HepG2 (cell line): ENCODE measurements around the gene PPP4R3A. TPM values are rescaled to one million over a fixed set of nuclear protein-coding genes. Genes with fewer than 3 reads are reported as not detected.

Experiments used
- ATF7 ChIP-seq, 2 experiments: fragments of 450-650 bp in 1 of 2; sonication (generic) in 1 of 2; formaldehyde crosslinking in 1 of 2; IDR thresholded peaks; 2 replicates each; pipeline versions ENCODE4 v1.4.0 to v1.6.1; 2016 to 2020; ENCODE audit warnings: antibody characterized with exemption in 1 of 2, mild to moderate bottlenecking in 1 of 2, missing genetic modification reagents in 1 of 2
- EED ChIP-seq: sonication (generic); formaldehyde crosslinking; IDR thresholded peaks from 2 replicates; pipeline ENCODE4 v1.5.0; 2020; ENCODE audit warnings: mild to moderate bottlenecking, missing genetic modification reagents
- FOXM1 ChIP-seq: sonication (generic); formaldehyde crosslinking; IDR thresholded peaks from 2 replicates; pipeline ENCODE4 v1.5.0; 2020; ENCODE audit warnings: missing genetic modification reagents
- HNRNPH1 ChIP-seq: fragments of 200-400 bp; formaldehyde crosslinking; optimal IDR thresholded peaks from 2 replicates; pipeline ENCODE3; 2017; ENCODE audit warnings: mild to moderate bottlenecking, low read depth, low read length
- HNRNPK ChIP-seq: fragments of 200-400 bp; formaldehyde crosslinking; IDR thresholded peaks from 2 replicates; pipeline ENCODE4 v1.6.1; 2018; ENCODE audit warnings: low read length, low read depth, moderate library complexity, mild to moderate bottlenecking; ENCODE audit not compliant: poor library complexity, severe bottlenecking
- HOXA9 ChIP-seq: sonication (generic); formaldehyde crosslinking; IDR thresholded peaks from 2 replicates; pipeline ENCODE4 v1.8.1; 2022; ENCODE audit warnings: missing genetic modification reagents, mild to moderate bottlenecking, moderate library complexity, borderline replicate concordance
- MAZ ChIP-seq, 2 experiments: sonication (generic) in 1 of 2; formaldehyde crosslinking in 1 of 2; IDR thresholded peaks; 2 replicates each; pipeline versions ENCODE4 v1.5.0 to v1.6.1; 2012 to 2020; ENCODE audit warnings: low read depth in 2 of 2, mild to moderate bottlenecking in 2 of 2, borderline replicate concordance in 1 of 2, improper control_type of control experiment in 1 of 2, low read length in 1 of 2, missing genetic modification reagents in 1 of 2, moderate library complexity in 1 of 2
- MED8 ChIP-seq: sonication (generic); formaldehyde crosslinking; IDR thresholded peaks from 2 replicates; pipeline ENCODE4 v1.8.1; 2023; ENCODE audit warnings: mild to moderate bottlenecking, missing genetic modification reagents; ENCODE audit not compliant: insufficient replicate concordance
- RBM39 ChIP-seq: fragments of 200-400 bp; formaldehyde crosslinking; IDR thresholded peaks from one replicate; pipeline ENCODE4 v1.6.1; 2018; ENCODE audit warnings: antibody characterized with exemption, mild to moderate bottlenecking, low read depth, low read length; ENCODE audit not compliant: poor library complexity, severe bottlenecking
- RFXANK ChIP-seq: IDR thresholded peaks from 2 replicates; pipeline ENCODE4 v1.6.1; 2016
- SALL2 ChIP-seq: sonication (generic); formaldehyde crosslinking; IDR thresholded peaks from 2 replicates; pipeline ENCODE4 v1.8.1; 2023; ENCODE audit warnings: mild to moderate bottlenecking, missing genetic modification reagents, inconsistent platforms
- TEF ChIP-seq: sonication (generic); formaldehyde crosslinking; IDR thresholded peaks from 2 replicates; pipeline ENCODE4 v1.5.0; 2020; ENCODE audit warnings: missing genetic modification reagents
- ZBTB3 ChIP-seq: sonication (generic); formaldehyde crosslinking; IDR thresholded peaks from 2 replicates; pipeline ENCODE4 v1.4.0; 2020; ENCODE audit warnings: low read depth, mild to moderate bottlenecking, moderate library complexity, missing genetic modification reagents, borderline replicate concordance
- ZMYM3 ChIP-seq: sonication (generic); formaldehyde crosslinking; IDR thresholded peaks from 2 replicates; pipeline ENCODE4 v1.5.1; 2020; ENCODE audit warnings: mild to moderate bottlenecking, missing genetic modification reagents
- ZNF235 ChIP-seq: sonication (generic); formaldehyde crosslinking; IDR thresholded peaks from 2 replicates; pipeline ENCODE4 v1.8.1; 2023; ENCODE audit warnings: mild to moderate bottlenecking, missing genetic modification reagents, borderline replicate concordance
- ZNF460 ChIP-seq: sonication (generic); formaldehyde crosslinking; IDR thresholded peaks from 2 replicates; pipeline ENCODE4 v1.5.1; 2020; ENCODE audit warnings: missing genetic modification reagents, mild to moderate bottlenecking, borderline replicate concordance
- ZNF737 ChIP-seq: sonication (generic); formaldehyde crosslinking; IDR thresholded peaks from 2 replicates; pipeline ENCODE4 v1.5.0; 2020; ENCODE audit warnings: missing genetic modification reagents, mild to moderate bottlenecking, borderline replicate concordance
- polyA plus RNA-seq, 8 experiments: library from polyadenylated mRNA; depleted of rRNA in 3 of 8; stranded (reverse) in 7 of 8; unstranded in 1 of 8; fragments of >200 nt; fragmentation: Illumina TruSeq in 4 of 8; extraction: Trizol in 4 of 8; gene quantifications; 2 replicates each; pipeline versions ENCODE4 v1.2.1 to v1.2.3, GENCODE V29; 2011 to 2016; ENCODE audit warnings: low read depth in 4 of 8, missing spikeins in 1 of 8, mixed read lengths in 1 of 8; ENCODE audit not compliant: insufficient read depth in 1 of 8
- total RNA-seq, 5 experiments: library from RNA; depleted of rRNA; stranded (reverse); fragments of >200 nt; fragmentation: Illumina TruSeq; extraction: Trizol; gene quantifications; 2 replicates each; pipeline ENCODE4 v1.2.3, GENCODE V29; 2016; ENCODE audit warnings: low read depth in 1 of 5
- TF ChIP-seq, protein P1 (sequence below): sonication (generic); formaldehyde crosslinking; IDR thresholded peaks from 2 replicates; pipeline ENCODE4 v1.8.1; 2023; ENCODE audit warnings: mild to moderate bottlenecking, missing genetic modification reagents
- TF ChIP-seq, protein P2 (sequence below): sonication (generic); formaldehyde crosslinking; IDR thresholded peaks from 2 replicates; pipeline ENCODE4 v1.4.0; 2020; ENCODE audit warnings: missing genetic modification reagents
- TF ChIP-seq, protein P3 (sequence below): sonication (generic); formaldehyde crosslinking; IDR thresholded peaks from 2 replicates; pipeline ENCODE4 v1.8.0; 2022; ENCODE audit warnings: mild to moderate bottlenecking, missing genetic modification reagents, moderate library complexity
- TF ChIP-seq, protein P4 (sequence below), 2 experiments: fragments of 450-650 bp in 1 of 2; sonication (generic) in 1 of 2; formaldehyde crosslinking; IDR thresholded peaks; 2 replicates each; pipeline versions ENCODE4 v1.5.0 to v1.8.0; 2020 to 2022; ENCODE audit warnings: mild to moderate bottlenecking in 1 of 2, missing genetic modification reagents in 1 of 2

PPP4R3A gene
- total and polyA plus RNA-seq, 2 of the 13 experiments (the other 11 are each of a cell fraction or from before 2014, with no cell fraction given), result 22.5 to 57.4 TPM

- TF ChIP-seq HOXA9 (peak; percentile 93; the same call in 1 of the 2 replicates), ZNF737 (CRISPR knock-in tag) (no peak; the same call in 1 of the 2 replicates), MED8 (CRISPR knock-in tag) (peak; percentile 63), ZMYM3 (CRISPR knock-in tag) (no peak), ZNF460 (CRISPR knock-in tag) (no peak), HNRNPK (no peak), SALL2 (CRISPR knock-in tag) (0 out of 2 replicates have a peak, but pooled peaks have one; percentile 20), MAZ (IDR thresholded peaks at IDR 0.05; ENCODE audit: borderline replicate concordance, low read depth, low read length) (0 out of 2 replicates have a peak, but pooled peaks have one; percentile 2), MAZ (CRISPR knock-in tag; IDR thresholded peaks at IDR 0.05; ENCODE audit: low read depth) (peak; percentile 95), RBM39 (no peak), FOXM1 (CRISPR knock-in tag) (peak; percentile 87; the same call in 1 of the 2 replicates), ATF7 (IDR thresholded peaks at IDR 0.05) (no peak), ATF7 (CRISPR knock-in tag; IDR thresholded peaks at IDR 0.05) (0 out of 2 replicates have a peak, but pooled peaks have one; percentile 32), RFXANK (CRISPR knock-in tag) (no peak), TEF (CRISPR knock-in tag) (peak; percentile 56; the same call in 1 of the 2 replicates), HNRNPH1 (no peak), ZNF235 (CRISPR knock-in tag) (0 out of 2 replicates have a peak, but pooled peaks have one; percentile 57), EED (CRISPR knock-in tag) (peak; percentile 74; the same call in 1 of the 2 replicates), ZBTB3 (peak; percentile 81; the same call in 1 of the 2 replicates)
- TF ChIP-seq, protein P1, sequence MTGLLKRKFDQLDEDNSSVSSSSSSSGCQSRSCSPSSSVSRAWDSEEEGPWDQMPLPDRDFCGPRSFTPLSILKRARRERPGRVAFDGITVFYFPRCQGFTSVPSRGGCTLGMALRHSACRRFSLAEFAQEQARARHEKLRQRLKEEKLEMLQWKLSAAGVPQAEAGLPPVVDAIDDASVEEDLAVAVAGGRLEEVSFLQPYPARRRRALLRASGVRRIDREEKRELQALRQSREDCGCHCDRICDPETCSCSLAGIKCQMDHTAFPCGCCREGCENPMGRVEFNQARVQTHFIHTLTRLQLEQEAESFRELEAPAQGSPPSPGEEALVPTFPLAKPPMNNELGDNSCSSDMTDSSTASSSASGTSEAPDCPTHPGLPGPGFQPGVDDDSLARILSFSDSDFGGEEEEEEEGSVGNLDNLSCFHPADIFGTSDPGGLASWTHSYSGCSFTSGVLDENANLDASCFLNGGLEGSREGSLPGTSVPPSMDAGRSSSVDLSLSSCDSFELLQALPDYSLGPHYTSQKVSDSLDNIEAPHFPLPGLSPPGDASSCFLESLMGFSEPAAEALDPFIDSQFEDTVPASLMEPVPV (CRISPR knock-in tag), result 0 out of 2 replicates have a peak, but pooled peaks have one; percentile 62
- TF ChIP-seq, protein P2, sequence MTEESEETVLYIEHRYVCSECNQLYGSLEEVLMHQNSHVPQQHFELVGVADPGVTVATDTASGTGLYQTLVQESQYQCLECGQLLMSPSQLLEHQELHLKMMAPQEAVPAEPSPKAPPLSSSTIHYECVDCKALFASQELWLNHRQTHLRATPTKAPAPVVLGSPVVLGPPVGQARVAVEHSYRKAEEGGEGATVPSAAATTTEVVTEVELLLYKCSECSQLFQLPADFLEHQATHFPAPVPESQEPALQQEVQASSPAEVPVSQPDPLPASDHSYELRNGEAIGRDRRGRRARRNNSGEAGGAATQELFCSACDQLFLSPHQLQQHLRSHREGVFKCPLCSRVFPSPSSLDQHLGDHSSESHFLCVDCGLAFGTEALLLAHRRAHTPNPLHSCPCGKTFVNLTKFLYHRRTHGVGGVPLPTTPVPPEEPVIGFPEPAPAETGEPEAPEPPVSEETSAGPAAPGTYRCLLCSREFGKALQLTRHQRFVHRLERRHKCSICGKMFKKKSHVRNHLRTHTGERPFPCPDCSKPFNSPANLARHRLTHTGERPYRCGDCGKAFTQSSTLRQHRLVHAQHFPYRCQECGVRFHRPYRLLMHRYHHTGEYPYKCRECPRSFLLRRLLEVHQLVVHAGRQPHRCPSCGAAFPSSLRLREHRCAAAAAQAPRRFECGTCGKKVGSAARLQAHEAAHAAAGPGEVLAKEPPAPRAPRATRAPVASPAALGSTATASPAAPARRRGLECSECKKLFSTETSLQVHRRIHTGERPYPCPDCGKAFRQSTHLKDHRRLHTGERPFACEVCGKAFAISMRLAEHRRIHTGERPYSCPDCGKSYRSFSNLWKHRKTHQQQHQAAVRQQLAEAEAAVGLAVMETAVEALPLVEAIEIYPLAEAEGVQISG, result peak; percentile 77
- TF ChIP-seq, protein P3, sequence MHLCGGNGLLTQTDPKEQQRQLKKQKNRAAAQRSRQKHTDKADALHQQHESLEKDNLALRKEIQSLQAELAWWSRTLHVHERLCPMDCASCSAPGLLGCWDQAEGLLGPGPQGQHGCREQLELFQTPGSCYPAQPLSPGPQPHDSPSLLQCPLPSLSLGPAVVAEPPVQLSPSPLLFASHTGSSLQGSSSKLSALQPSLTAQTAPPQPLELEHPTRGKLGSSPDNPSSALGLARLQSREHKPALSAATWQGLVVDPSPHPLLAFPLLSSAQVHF, result peak; percentile 46; the same call in 1 of the 2 replicates
- TF ChIP-seq, protein P4, sequence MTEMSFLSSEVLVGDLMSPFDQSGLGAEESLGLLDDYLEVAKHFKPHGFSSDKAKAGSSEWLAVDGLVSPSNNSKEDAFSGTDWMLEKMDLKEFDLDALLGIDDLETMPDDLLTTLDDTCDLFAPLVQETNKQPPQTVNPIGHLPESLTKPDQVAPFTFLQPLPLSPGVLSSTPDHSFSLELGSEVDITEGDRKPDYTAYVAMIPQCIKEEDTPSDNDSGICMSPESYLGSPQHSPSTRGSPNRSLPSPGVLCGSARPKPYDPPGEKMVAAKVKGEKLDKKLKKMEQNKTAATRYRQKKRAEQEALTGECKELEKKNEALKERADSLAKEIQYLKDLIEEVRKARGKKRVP (CRISPR knock-in tag; IDR thresholded peaks at IDR 0.05), result peak in 1 of 2 experiments; percentile 44; a peak in 1 of 4 replicates
Measured at GRCh38 chr14:91417983-91418386, 92.1 kb downstream of the PPP4R3A start (continued).
